Measurements from ENCODE around the gene LSM7.

LSM7 gene

DNA sequence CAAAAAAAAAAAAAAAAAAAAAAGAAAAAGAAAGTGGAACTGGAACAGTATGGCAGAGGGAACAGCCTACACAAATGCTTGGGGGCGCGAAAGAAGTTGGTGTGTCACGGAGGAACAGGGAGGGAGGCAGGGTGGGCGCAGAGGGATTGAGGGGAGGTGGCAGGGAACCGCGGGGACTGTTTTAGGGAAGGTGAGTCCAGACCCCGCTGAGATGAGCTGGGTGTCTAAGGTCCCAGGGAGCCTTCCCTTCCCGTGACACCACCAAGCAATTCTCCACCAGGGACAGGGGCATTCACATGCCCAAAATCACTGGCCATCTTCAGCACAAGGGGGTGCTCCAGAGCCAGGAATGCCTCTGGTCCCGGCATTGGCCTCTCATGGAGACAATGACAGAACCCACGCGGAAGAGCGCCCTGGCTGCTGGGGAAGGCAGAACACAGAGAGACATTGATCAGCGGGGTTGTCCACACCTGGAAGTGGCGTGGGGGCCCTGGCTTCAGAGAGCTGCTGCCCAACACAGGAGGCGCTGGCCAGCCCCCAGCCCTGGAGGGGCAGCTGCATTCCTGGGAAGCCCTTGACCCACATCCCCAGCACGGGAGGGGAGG is 53.4 kb downstream of the LSM7 start:
- no peak for DNase-seq

DNA sequence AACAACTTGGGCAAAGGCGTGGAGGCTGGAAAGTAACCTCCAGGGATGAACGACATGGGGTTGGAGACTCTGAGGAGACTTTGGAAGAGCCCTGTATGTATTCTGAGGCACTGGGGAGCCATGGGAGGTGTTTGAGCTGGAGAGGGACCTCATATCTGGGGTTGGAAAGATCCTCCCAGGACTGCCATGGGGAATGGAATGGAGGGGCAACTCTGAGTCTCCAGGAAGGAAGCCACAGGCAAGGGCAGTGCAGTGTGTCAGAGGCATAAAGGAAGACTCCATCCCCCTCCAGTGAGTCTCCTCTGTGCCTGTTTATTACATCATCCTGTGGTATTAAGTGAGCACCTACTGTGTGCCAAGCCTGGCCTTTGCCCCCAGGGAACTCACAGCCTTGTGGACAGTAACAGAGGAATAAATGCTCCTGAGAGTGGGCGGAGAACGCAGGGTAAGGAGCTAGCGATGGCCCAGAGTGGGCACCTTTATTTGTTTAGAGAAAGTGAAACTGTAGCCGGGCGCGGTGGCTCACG is 54.1 kb downstream of the LSM7 start:
- DNase-seq: no peak

DNA sequence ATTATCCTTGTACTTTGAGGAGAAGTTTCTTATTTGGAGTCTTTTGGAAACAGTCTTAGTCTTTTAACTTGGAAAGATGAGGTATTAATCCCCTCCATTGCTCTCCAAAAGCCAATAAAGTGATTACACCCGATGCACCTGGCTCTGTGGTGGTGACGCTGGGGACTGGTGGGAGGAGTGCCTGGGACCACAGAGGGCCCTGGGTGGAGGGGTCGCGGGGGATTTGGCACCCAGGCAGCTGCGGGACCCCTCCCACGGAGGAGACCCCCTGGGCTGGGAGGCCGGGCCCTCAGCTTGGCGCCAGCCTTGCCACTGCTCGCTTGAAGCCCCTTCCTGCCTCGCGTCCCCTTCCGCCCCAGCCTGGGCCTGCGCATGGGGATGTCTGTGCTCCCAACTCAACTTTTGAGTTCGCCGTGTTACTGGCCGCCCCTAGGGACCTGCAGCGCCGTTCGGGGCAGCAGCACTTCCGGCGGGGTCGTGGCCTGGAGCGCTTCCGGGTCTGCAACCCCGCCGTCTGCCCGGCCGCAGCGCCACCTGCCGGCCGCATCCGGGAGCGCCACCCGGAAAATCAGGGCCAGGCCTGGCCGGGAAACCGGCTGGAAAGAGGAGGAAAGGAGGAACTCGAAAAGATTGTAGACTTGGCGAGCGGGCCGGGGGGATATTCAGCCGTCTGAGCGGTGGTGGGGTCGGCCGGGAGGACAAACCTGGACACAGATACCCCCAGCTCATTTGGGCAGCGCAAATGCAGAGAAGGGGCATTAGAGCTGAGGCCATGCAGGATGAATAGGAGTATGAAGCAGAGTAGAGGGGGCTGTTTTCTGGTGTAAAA is 54.8 kb downstream of the LSM7 start:
- DNase-seq: peak; percentile 35

All from NCI-H526 treated with DMSO at 0.1 percent for 48 hours (cell line).